ENCODE data around the gene CASZ1. TPM values are rescaled to one million over a fixed set of nuclear protein-coding genes. Genes with fewer than 3 reads are reported as not detected.

The CASZ1 gene
- total RNA-seq, 1 donor from 2014 or later, result 63.6 TPM

DNA sequence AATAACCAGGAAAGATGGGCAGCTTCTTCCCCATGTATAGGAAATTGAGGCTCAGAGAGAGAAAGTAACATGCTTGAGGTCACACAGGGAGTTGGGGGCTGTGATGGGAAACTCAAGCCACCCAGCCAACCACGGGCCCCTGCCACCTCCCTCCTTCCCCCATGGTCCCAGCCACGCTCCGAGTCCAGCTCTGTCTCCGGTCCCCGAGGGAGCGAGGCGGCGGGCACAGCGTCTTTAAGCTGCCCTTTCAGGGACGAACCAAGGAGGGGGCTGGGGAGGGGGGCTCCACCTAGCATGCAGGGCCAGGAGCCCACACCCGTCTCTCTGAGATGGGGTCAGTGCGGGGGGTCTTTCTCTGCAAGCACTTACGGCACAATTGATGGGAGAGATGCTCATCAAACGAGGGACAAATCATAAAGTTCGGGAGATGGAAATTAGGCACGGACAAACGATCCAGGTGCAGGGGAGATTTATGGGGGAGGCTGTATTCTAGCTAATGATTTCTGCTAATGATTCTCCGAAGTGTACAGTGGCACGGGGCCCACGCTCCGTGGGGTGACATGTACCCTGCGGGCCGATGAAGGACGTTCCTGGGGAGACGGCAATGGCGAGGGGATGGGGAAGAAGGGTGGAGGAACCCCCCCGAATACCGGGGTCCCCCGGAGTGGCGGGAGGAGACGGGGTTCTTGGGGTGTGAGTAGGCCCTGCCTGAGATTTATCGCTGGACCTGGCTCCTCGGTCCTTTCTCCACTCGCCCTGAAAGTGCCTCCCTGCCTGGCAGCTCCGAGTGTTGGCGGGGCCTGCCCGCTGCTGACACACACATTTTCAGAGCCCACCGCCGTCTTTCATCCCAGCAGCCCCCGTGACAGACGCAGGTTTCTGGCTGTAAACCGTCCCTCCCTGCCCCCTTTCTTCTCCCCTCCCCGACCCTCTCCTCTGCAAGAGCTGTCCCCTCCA, 31.2 kb upstream of the CASZ1 start:
- H3K4me3 ChIP-seq, result no peak overlapping the region
- H3K4me1 ChIP-seq, result no peaks in the 10 kb centered on the region
- no peak for DNase-seq
- H3K36me3 ChIP-seq, result no peaks in the 10 kb centered on the region
- H3K27me3 ChIP-seq, result peaks cover 7% of the 10 kb centered on the region
- no peak overlapping the region for H3K27ac ChIP-seq
- intact Hi-C loops (cut with DNase I), result no loop called here
- no peaks in the 10 kb centered on the region for H3K9me3 ChIP-seq
- TF ChIP-seq CTCF (IDR thresholded peaks at IDR 0.05), result no peak
- ATAC-seq, result no peak

- ATAC-seq (no peak), DNase-seq (no peak)
- TF ChIP-seq CTCF (IDR thresholded peaks at IDR 0.05), result no peak
- no peaks in the 10 kb centered on the region for H3K4me1 ChIP-seq
- H3K36me3 ChIP-seq, result no peaks in the 10 kb centered on the region
- intact Hi-C loops (cut with DNase I), result no loop called here
- no peaks in the 10 kb centered on the region for H3K9me3 ChIP-seq
- no peak overlapping the region for H3K4me3 ChIP-seq
- peaks cover 7% of the 10 kb centered on the region for H3K27me3 ChIP-seq
- H3K27ac ChIP-seq, result no peak overlapping the region
These were observed 29.1 kb upstream of the CASZ1 start for GRCh38 chr1:10825592-10825991.

- intact Hi-C loops (cut with DNase I), result no loop called here
- Histone ChIP-seq H3K9me3 (no peaks in the 10 kb centered on the region), H3K4me1 (no peaks in the 10 kb centered on the region), H3K4me3 (no peak overlapping the region), H3K27ac (no peak overlapping the region), H3K27me3 (peaks cover 7% of the 10 kb centered on the region), H3K36me3 (no peaks in the 10 kb centered on the region)
- TF ChIP-seq CTCF (IDR thresholded peaks at IDR 0.05), result no peak
- no peak for ATAC-seq
- DNase-seq, result no peak
These were observed 28.5 kb upstream of the CASZ1 start for GRCh38 chr1:10824821-10825540.

GRCh38 chr1:10823000-10823401, 26.6 kb upstream of the CASZ1 start:
- no peak for ATAC-seq
- Histone ChIP-seq H3K4me1 (no peaks in the 10 kb centered on the region), H3K9me3 (no peaks in the 10 kb centered on the region), H3K36me3 (no peaks in the 10 kb centered on the region), H3K27ac (no peak overlapping the region), H3K27me3 (peaks cover 7% of the 10 kb centered on the region), H3K4me3 (no peak overlapping the region)
- TF ChIP-seq CTCF (IDR thresholded peaks at IDR 0.05), result no peak
- intact Hi-C loops (cut with DNase I), result no loop called here
- no peak for DNase-seq

GRCh38 chr1:10821388-10821787, 24.9 kb upstream of the CASZ1 start:
- no peak for ATAC-seq
- Histone ChIP-seq H3K36me3 (no peaks in the 10 kb centered on the region), H3K9me3 (no peaks in the 10 kb centered on the region), H3K27me3 (no peaks in the 10 kb centered on the region), H3K27ac (no peak overlapping the region), H3K4me1 (no peaks in the 10 kb centered on the region), H3K4me3 (no peak overlapping the region)
- TF ChIP-seq CTCF (IDR thresholded peaks at IDR 0.05), result no peak
- intact Hi-C loops (cut with DNase I), result no loop called here
- no peak for DNase-seq
